IMR-90 (cell line): ENCODE results near the gene SVIL. TPM values are rescaled to one million over a fixed set of nuclear protein-coding genes. Genes with fewer than 3 reads are reported as not detected.

Experiments used
- ATAC-seq: fragments of 200-7000 bp; cut with Tn5 transposase; 2 replicates; pipeline ENCODE4 v1.9.1; 2020; ENCODE audit warnings: low read depth, mild to moderate bottlenecking, moderate library complexity
- BruUV-seq: library from RNA; stranded (reverse); fragments of 400-500 nt; replicated peaks from 2 replicates; lab custom pipeline; 2021; lab: Mats Ljungman, UMichigan
- CTCF ChIA-PET: fragments of 300-600 bp; formaldehyde crosslinking; extraction: SDS; loops from one replicate; lab custom pipeline; 2021; ENCODE audit warnings: antibody characterized with exemption; lab: Yijun Ruan, JAX
- POLR2A ChIA-PET: fragments of 300-600 bp; sonication (Branson Sonifier 250); formaldehyde crosslinking; loops from one replicate; lab custom pipeline; 2022; ENCODE audit warnings: antibody characterized with exemption; ENCODE audit not compliant: unreplicated experiment; lab: Charles Lee
- DNase-seq: peaks from one replicate; pipeline ENCODE4 v3.0.0; 2013
- H2AFZ ChIP-seq: replicated peaks from 2 replicates; pipeline ENCODE3; 2013; ENCODE audit warnings: low read length, mild to moderate bottlenecking; ENCODE audit not compliant: poor library complexity
- H2AK5ac ChIP-seq: 2 replicates; pipeline ENCODE4 v1.6.1; 2013; ENCODE audit warnings: low read depth, low read length, inconsistent platforms
- H2AK9ac ChIP-seq: replicated peaks from 2 replicates; pipeline ENCODE3; 2013; ENCODE audit warnings: mild to moderate bottlenecking, low read depth, low read length, moderate library complexity; ENCODE audit not compliant: poor library complexity
- H2BK120ac ChIP-seq: 2 replicates; pipeline ENCODE4 v1.6.1; 2013; ENCODE audit warnings: low read depth, low read length, inconsistent platforms
- H2BK15ac ChIP-seq: 3 replicates; pipeline ENCODE4 v1.6.1; 2013; ENCODE audit warnings: low read depth, low read length, inconsistent platforms
- H2BK20ac ChIP-seq: 2 replicates; pipeline ENCODE4 v1.6.1; 2013; ENCODE audit warnings: low read depth, mild to moderate bottlenecking, inconsistent platforms, low read length, moderate library complexity
- H2BK5ac ChIP-seq: 2 replicates; pipeline ENCODE4 v1.6.1; 2013; ENCODE audit warnings: mild to moderate bottlenecking, low read depth, low read length, inconsistent platforms; ENCODE audit not compliant: poor library complexity, severe bottlenecking
- H3K14ac ChIP-seq: replicated peaks from 2 replicates; pipeline ENCODE4 v1.6.1; 2013; ENCODE audit warnings: low read depth, low read length, inconsistent platforms
- H3K18ac ChIP-seq: 2 replicates; pipeline ENCODE4 v1.6.1; 2013; ENCODE audit warnings: low read depth, low read length, control low read depth
- H3K23ac ChIP-seq: 2 replicates; pipeline ENCODE4 v1.6.1; 2013; ENCODE audit warnings: low read depth, low read length, inconsistent platforms
- H3K27ac ChIP-seq: 2 replicates; pipeline ENCODE4 v1.5.1; 2013; ENCODE audit warnings: mild to moderate bottlenecking, control low read depth, low read length; ENCODE audit not compliant: insufficient read depth
- H3K27me3 ChIP-seq: 2 replicates; pipeline ENCODE4 v1.6.1; 2013; ENCODE audit warnings: low read length; ENCODE audit not compliant: control insufficient read depth, insufficient read depth
- H3K36me3 ChIP-seq: 2 replicates; pipeline ENCODE4 v1.6.1; 2013; ENCODE audit warnings: low read length, mixed read lengths; ENCODE audit not compliant: control insufficient read depth, insufficient read depth
- H3K4ac ChIP-seq: 2 replicates; pipeline ENCODE4 v1.6.1; 2013; ENCODE audit warnings: low read depth, low read length, inconsistent platforms
- H3K4me1 ChIP-seq: 2 replicates; pipeline ENCODE4 v1.6.1; 2013; ENCODE audit warnings: low read length, mixed read lengths; ENCODE audit not compliant: control insufficient read depth, insufficient read depth
- H3K4me2 ChIP-seq: 2 replicates; pipeline ENCODE4 v1.6.1; 2013; ENCODE audit warnings: low read depth, mild to moderate bottlenecking, control low read depth, low read length, moderate library complexity
- H3K4me3 ChIP-seq: 2 replicates; pipeline ENCODE4 v1.5.1; 2013; ENCODE audit warnings: low read depth, mild to moderate bottlenecking, control low read depth, low read length, moderate library complexity; ENCODE audit not compliant: insufficient read depth
- H3K56ac ChIP-seq: 2 replicates; pipeline ENCODE4 v1.6.1; 2013; ENCODE audit warnings: low read length, inconsistent platforms; ENCODE audit not compliant: insufficient read depth; ENCODE audit errors: extremely low read depth
- H3K79me1 ChIP-seq, 2 experiments: 2 replicates each; pipeline ENCODE4 v1.6.1; 2013; ENCODE audit warnings: low read length in 2 of 2, inconsistent platforms in 1 of 2, low read depth in 1 of 2
- H3K9ac ChIP-seq: 2 replicates; pipeline ENCODE4 v1.6.1; 2013; ENCODE audit warnings: low read depth, low read length, control low read depth
- H3K9me1 ChIP-seq: 2 replicates; pipeline ENCODE4 v1.6.1; 2013; ENCODE audit warnings: low read length, inconsistent platforms; ENCODE audit not compliant: insufficient read depth
- H3K9me3 ChIP-seq: 2 replicates; pipeline ENCODE4 v1.6.1; 2013; ENCODE audit warnings: low read length; ENCODE audit not compliant: control insufficient read depth, insufficient read depth
- H4K20me1 ChIP-seq: 2 replicates; pipeline ENCODE4 v1.6.1; 2013; ENCODE audit warnings: low read length, inconsistent platforms; ENCODE audit not compliant: insufficient read depth
- H4K5ac ChIP-seq: 2 replicates; pipeline ENCODE4 v1.6.1; 2013; ENCODE audit warnings: mild to moderate bottlenecking, low read depth, low read length, control low read depth
- H4K8ac ChIP-seq, 2 experiments: 2 replicates each; pipeline ENCODE4 v1.6.1; 2013; ENCODE audit warnings: low read depth in 2 of 2, low read length in 2 of 2, control low read depth in 1 of 2, inconsistent platforms in 1 of 2
- H4K91ac ChIP-seq: 2 replicates; pipeline ENCODE4 v1.6.1; 2013; ENCODE audit warnings: low read depth, low read length, inconsistent platforms; ENCODE audit not compliant: insufficient read depth
- CEBPB ChIP-seq: IDR thresholded peaks from 2 replicates; pipeline ENCODE4 v1.6.1; 2012; ENCODE audit warnings: low read depth, low read length, improper control_type of control experiment
- RFX5 ChIP-seq: IDR thresholded peaks from 2 replicates; pipeline ENCODE4 v1.8.0; 2012; ENCODE audit warnings: low read depth, mild to moderate bottlenecking, low read length, moderate library complexity
- WGBS, 2 experiments: methylation state at CpG; one replicate each; pipeline versions ENCODE4 v1.1.5 to v1.1.7; 2013; ENCODE audit warnings: missing lambda C conversion rate in 2 of 2; ENCODE audit not compliant: insufficient read length in 1 of 2; ENCODE audit errors: extremely low coverage in 2 of 2; 5-methylcytosine and 5-hydroxymethylcytosine counted together
- dilution Hi-C: fragments of 300-500 bp; cut with HindIII; formaldehyde crosslinking; loops from one replicate; pipeline ENCODE4 v1.14.3; 2018; ENCODE audit warnings: low sequenced_read_pairs; ENCODE audit not compliant: unreplicated experiment
- in situ Hi-C: fragments of 300-500 bp; cut with MboI; formaldehyde crosslinking; loops from 3 replicates; pipeline ENCODE4 v1.14.3; 2019; ENCODE audit warnings: low sequenced_read_pairs, inconsistent platforms, mixed read lengths
- intact Hi-C: fragments of 100-400 bp; cut with micrococcal nuclease; formaldehyde crosslinking; loops from 2 replicates; pipeline ENCODE4 v1.10.0; 2022
- polyA plus RNA-seq, 3 experiments: library from polyadenylated mRNA; depleted of rRNA; stranded (reverse); fragments of >200 nt; gene quantifications; 2 replicates each; pipeline ENCODE4 v1.2.3, GENCODE V29; 2012; ENCODE audit warnings: low replicate concordance in 1 of 3
- total RNA-seq: library from RNA; depleted of rRNA; stranded (reverse); fragments of >200 nt; gene quantifications from 2 replicates; pipeline ENCODE4 v1.2.3, GENCODE V29; 2012

Gene SVIL
- total and polyA plus RNA-seq, 2 of the 4 experiments (the other 2 are of a cell fraction) = 11.5 to 11.6 TPM

GRCh38 chr10:29412485-29412884 is 222.3 kb downstream of the SVIL start:
- Histone ChIP-seq H3K27me3 (no peaks in the 10 kb centered on the region), H3K79me1 (peaks cover 14 to 58% of the 10 kb centered on the region in 2 experiments), H4K5ac (no peak overlapping the region; the same call in 1 of the 2 replicates), H3K9me3 (no peaks in the 10 kb centered on the region; the same call in 1 of the 2 replicates), H3K4ac (no peak overlapping the region), H3K18ac (no peak overlapping the region), H2AFZ (no peak overlapping the region), H2AK9ac (no peak overlapping the region), H4K91ac (no peak overlapping the region), H2BK120ac (no peak overlapping the region), H3K9ac (no peak overlapping the region), H3K4me3 (no peak overlapping the region), H3K14ac (no peak overlapping the region), H3K4me2 (peak overlapping the region; percentile 51), H3K56ac (no peak overlapping the region), H2BK15ac (no peak overlapping the region), H2BK5ac (no peak overlapping the region), H2AK5ac (no peak overlapping the region), H4K20me1 (peaks cover 48% of the 10 kb centered on the region), H3K23ac (no peak overlapping the region; the same call in 1 of the 2 replicates), H3K27ac (no peak overlapping the region), H2BK20ac (no peak overlapping the region), H4K8ac (no peak overlapping the region), H3K9me1 (peaks cover 16% of the 10 kb centered on the region), H3K36me3 (peaks cover 5% of the 10 kb centered on the region), H3K4me1 (peaks cover 5% of the 10 kb centered on the region; the same call in 1 of the 2 replicates)
- ATAC-seq = no peak
- CTCF ChIA-PET = no interaction called here
- intact Hi-C loops (no loop called here), in situ Hi-C loops (no loop called here), dilution Hi-C loops (no loop called here)
- WGBS, 2 experiments = no CpG with 5 or more reads among the region's 3 CpGs
- POLR2A ChIA-PET = no interaction called here
- BruUV-seq = no TSS peak
- DNase-seq = peak; percentile 16
- TF ChIP-seq CEBPB = peak; percentile 87
- TF ChIP-seq RFX5 = no peak
